Neural crest cell (in vitro differentiated cells): ENCODE data around the gene ZNF438. TPM values are rescaled to one million over a fixed set of nuclear protein-coding genes. Genes with fewer than 3 reads are reported as not detected.

ENCODE experiments used
- DNase-seq: peaks from one replicate; pipeline ENCODE4 v3.0.0; 2021; ENCODE audit warnings: low read depth, mixed read lengths, low spot score
- H3K27ac Mint-ChIP-seq: one replicate; pipeline ENCODE4 v1.8.0; 2021; ENCODE audit warnings: mild to moderate bottlenecking, mixed read lengths; ENCODE audit not compliant: unreplicated experiment
- H3K27me3 Mint-ChIP-seq: 2 replicates; pipeline ENCODE4 v1.8.0; 2021; ENCODE audit warnings: low read depth, mild to moderate bottlenecking, mixed read lengths
- H3K36me3 Mint-ChIP-seq: 2 replicates; pipeline ENCODE4 v1.8.0; 2021; ENCODE audit warnings: low read depth, mild to moderate bottlenecking, mixed read lengths
- H3K4me1 Mint-ChIP-seq: 2 replicates; pipeline ENCODE4 v1.8.0; 2021; ENCODE audit warnings: mixed read lengths
- H3K4me3 Mint-ChIP-seq: one replicate; pipeline ENCODE4 v1.8.0; 2021; ENCODE audit warnings: mild to moderate bottlenecking, mixed read lengths
- H3K9me3 Mint-ChIP-seq: 2 replicates; pipeline ENCODE4 v1.8.0; 2021; ENCODE audit warnings: mixed read lengths
- total RNA-seq: library from RNA; stranded (reverse); gene quantifications from 2 replicates; pipeline ENCODE4 v1.2.1, GENCODE V29; 2021
- TF ChIP-seq, protein P1 (sequence below): fragments of 200-600 bp; sonication (generic); conservative IDR thresholded peaks from 2 replicates; pipeline ENCODE4 v1.5.0; 2021; ENCODE audit warnings: antibody characterized with exemption, mild to moderate bottlenecking

ZNF438 gene
- total RNA-seq, 1 donor from 2014 or later, result 3.5 TPM

GRCh38 chr10:30826679-30827078, 205.0 kb downstream of the ZNF438 start:
- H3K27ac Mint-ChIP-seq, result no peak overlapping the region
- TF ChIP-seq, protein P1, sequence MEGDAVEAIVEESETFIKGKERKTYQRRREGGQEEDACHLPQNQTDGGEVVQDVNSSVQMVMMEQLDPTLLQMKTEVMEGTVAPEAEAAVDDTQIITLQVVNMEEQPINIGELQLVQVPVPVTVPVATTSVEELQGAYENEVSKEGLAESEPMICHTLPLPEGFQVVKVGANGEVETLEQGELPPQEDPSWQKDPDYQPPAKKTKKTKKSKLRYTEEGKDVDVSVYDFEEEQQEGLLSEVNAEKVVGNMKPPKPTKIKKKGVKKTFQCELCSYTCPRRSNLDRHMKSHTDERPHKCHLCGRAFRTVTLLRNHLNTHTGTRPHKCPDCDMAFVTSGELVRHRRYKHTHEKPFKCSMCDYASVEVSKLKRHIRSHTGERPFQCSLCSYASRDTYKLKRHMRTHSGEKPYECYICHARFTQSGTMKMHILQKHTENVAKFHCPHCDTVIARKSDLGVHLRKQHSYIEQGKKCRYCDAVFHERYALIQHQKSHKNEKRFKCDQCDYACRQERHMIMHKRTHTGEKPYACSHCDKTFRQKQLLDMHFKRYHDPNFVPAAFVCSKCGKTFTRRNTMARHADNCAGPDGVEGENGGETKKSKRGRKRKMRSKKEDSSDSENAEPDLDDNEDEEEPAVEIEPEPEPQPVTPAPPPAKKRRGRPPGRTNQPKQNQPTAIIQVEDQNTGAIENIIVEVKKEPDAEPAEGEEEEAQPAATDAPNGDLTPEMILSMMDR, result no peak
- H3K36me3 Mint-ChIP-seq, result no peaks in the 10 kb centered on the region
- H3K4me1 Mint-ChIP-seq, result peaks cover 5% of the 10 kb centered on the region
- H3K9me3 Mint-ChIP-seq, result no peaks in the 10 kb centered on the region
- DNase-seq, result no peak
- H3K27me3 Mint-ChIP-seq, result no peaks in the 10 kb centered on the region
- no peak overlapping the region for H3K4me3 Mint-ChIP-seq

- no peaks in the 10 kb centered on the region for H3K4me1 Mint-ChIP-seq
- no peak for DNase-seq
- H3K27ac Mint-ChIP-seq, result no peak overlapping the region
- no peaks in the 10 kb centered on the region for H3K27me3 Mint-ChIP-seq
- H3K36me3 Mint-ChIP-seq, result no peaks in the 10 kb centered on the region
- TF ChIP-seq, protein P1, result no peak
- no peak overlapping the region for H3K4me3 Mint-ChIP-seq
- H3K9me3 Mint-ChIP-seq, result no peaks in the 10 kb centered on the region
Observed at GRCh38 chr10:30825495-30825894, 206.2 kb downstream of the ZNF438 start.

GRCh38 chr10:30825022-30825421, 206.6 kb downstream of the ZNF438 start:
- no peak for DNase-seq
- Mint-ChIP-seq H3K27ac (no peak overlapping the region), H3K27me3 (no peaks in the 10 kb centered on the region), H3K9me3 (no peaks in the 10 kb centered on the region), H3K36me3 (no peaks in the 10 kb centered on the region), H3K4me3 (no peak overlapping the region), H3K4me1 (no peaks in the 10 kb centered on the region)
- TF ChIP-seq, protein P1, result no peak

DNA sequence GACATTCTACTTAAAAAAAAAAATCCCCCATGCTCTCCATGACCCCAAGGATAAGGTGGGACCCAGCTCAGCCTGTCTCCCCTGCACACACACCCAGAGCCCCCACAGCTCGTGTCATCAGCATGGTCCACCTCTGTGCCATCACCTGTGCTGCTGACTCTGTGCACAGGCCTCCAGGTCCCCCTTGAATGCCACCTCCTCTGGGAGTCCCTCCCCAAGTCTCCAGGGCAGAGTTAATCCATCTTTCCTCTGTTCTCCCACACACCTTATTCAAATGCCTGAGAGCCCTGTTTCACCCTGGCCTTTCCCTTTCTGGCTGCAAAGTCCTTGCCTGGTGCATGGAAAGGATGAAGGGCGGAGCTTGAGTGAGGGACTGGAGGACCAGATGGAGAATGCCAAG, 208.0 kb downstream of the ZNF438 start:
- DNase-seq, result no peak
- Mint-ChIP-seq H3K36me3 (no peaks in the 10 kb centered on the region), H3K4me3 (no peak overlapping the region), H3K9me3 (no peaks in the 10 kb centered on the region), H3K27ac (no peak overlapping the region), H3K4me1 (no peaks in the 10 kb centered on the region), H3K27me3 (no peaks in the 10 kb centered on the region)
- TF ChIP-seq, protein P1, result no peak

DNA sequence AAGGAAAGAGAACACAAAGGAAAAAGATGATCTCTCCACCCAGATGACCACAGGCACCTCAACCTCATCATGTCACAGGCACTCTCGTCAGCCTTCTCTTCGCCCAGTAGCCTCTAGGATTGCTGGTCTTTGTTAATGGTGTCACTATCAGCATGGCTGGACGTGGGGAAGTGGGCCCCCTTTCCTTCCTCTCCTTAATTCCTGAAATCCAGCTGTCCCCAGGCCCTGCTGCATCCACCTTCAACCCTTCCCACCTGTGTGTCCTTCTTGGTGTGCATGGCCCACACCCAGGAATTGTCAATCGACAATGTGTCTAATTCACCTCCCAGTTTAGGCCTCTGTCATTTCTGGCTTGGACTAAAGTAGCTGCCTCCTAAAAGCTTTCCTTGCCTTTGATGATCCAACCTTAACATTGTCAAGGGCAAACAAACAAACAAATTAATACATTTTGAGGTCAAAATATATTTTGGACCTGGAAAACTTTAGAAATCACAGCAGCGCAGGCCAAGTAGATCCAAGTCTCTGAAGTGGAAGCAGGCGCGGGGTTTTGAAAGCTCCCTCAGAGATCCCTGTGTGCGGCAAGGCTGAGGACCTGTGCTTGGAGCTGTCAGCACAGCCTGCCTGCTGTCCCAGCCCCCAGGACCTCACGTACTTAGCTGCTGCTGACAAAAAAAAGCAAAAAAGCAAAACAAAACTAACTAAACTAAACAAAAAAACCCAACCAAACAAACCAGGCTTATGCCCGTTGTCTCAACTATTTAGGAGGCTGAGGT, 208.8 kb downstream of the ZNF438 start:
- no peaks in the 10 kb centered on the region for H3K36me3 Mint-ChIP-seq
- no peaks in the 10 kb centered on the region for H3K27me3 Mint-ChIP-seq
- no peak for DNase-seq
- H3K4me3 Mint-ChIP-seq, result no peak overlapping the region
- no peaks in the 10 kb centered on the region for H3K4me1 Mint-ChIP-seq
- H3K27ac Mint-ChIP-seq, result no peak overlapping the region
- H3K9me3 Mint-ChIP-seq, result no peaks in the 10 kb centered on the region
- TF ChIP-seq, protein P1, result no peak
